ENCODE measurements around the gene IVD. TPM values are rescaled to one million over a fixed set of nuclear protein-coding genes. Genes with fewer than 3 reads are reported as not detected.

Gene IVD
- total and polyA plus RNA-seq, 7 experiments from 2014 or later: 27.1 to 81.8 (median 50.4) TPM

DNA sequence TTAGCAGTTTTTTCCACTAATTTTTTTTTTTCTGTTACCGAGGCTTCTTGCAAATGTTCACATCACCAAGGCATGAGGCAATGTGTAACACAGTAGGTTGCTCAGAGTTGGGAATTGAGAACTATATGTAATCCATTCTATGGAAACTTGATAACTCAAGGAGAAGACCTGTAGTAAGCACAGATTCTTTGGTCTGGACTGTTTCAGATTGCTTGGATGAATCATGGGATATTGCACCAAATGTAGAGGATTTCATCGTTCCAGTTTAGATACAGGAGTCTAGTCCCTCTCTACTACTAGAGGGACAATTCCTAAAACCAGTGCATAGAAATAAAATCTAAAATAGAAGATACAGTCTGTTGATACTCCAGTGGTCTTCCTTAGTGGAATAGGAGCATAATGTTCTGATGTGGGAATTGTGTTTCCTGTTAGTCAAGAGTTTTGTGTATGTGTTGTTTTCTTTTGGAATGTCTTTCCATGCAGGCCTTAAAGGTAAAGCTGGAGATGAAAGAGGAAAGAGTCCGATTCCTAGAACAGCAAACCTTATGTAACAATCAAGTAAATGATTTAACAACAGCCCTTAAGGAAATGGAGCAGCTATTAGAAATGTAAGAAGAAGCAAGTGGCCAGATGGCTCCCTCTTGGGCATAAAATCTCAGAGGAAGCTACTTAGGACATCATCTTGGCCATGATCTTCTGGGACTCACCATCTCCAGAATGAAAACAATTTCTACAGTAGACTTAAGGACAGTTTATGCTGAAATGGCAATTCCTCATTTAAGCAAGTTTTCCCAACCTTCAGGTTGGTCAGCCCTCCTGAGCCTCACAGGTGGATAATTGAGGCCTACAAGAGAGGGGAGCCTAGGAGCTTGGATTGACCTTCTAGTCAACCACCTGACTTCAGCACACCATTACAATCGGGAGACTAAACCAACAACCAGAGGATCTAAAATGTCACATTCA, 12.3 kb upstream of the IVD start:
- no peak overlapping the region for H3K4me3 Mint-ChIP-seq
- Histone ChIP-seq H3K27ac (ENCODE audit: low read depth, low read length) (no peak overlapping the region), H3K4me1 (ENCODE audit: control insufficient read depth in 2 of 2, insufficient read depth in 2 of 2, low read length in 2 of 2) (peaks cover 0 to under 1% of the 10 kb centered on the region in 2 donors), H3K36me3 (ENCODE audit: control insufficient read depth in 2 of 3, insufficient read depth in 3 of 3, low read length in 3 of 3) (peaks cover 0 to 37% (median 0%) of the 10 kb centered on the region in 3 experiments), H3K4me3 (ENCODE audit: low read length) (no peak overlapping the region), H3K27me3 (ENCODE audit: control insufficient read depth in 2 of 2, insufficient read depth in 2 of 2, low read length in 2 of 2) (no peaks in the 10 kb centered on the region), H3K9me3 (ENCODE audit: control insufficient read depth in 2 of 3, low read length in 3 of 3) (no peaks in the 10 kb centered on the region)
- intact Hi-C loops (cut with micrococcal nuclease): no loop called here
- ATAC-seq (no peak), DNase-seq (no peak)
- POLR2A ChIA-PET: no interaction called here
- H3K4me1 Mint-ChIP-seq: peaks cover 5 to 16% (median 7%) of the 10 kb centered on the region in 7 donors
- H3K27me3 Mint-ChIP-seq: no peaks in the 10 kb centered on the region
- CTCF ChIA-PET: no interaction called here
- peak overlapping the region in 3 of 9 donors; percentile 10 to 53 (median 46) for H3K27ac Mint-ChIP-seq
- peaks cover 0 to 35% (median 20%) of the 10 kb centered on the region in 5 donors for H3K36me3 Mint-ChIP-seq
- no peaks in the 10 kb centered on the region for H3K9me3 Mint-ChIP-seq

DNA sequence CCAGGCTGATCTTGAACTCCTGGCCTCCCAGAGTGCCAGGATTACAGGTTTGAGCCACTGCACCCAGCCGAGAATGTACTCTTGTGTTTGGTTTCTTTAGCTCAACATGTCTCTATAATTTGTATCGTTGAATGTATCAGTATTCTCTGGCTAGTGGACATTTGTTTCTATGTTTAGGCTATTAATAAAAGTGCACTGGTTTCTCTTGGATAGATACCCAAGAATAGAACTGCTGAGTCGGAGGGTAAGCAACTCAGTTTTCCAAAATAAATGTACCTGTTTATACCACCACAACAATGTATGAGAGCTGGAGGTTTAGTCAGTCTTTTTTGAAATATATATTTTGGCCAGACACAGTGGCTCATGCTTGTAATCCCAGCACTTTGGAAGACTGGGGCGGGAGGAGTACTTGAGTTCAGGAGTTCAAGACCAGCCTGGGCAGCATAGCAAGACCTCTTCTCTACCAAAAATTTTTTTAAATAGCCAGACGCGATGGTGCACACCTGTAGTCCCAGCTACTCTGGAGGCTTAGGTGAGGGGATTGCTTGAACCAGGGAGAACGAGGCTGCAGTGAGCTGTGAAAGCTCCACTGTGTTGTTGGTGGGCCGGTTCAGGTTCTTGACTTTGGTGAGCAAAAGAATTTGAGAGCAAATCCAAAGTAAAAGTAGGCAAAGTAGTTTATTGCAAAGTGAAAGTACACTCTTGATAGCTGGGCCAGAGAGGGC, 7.7 kb upstream of the IVD start:
- no peak for DNase-seq
- H3K36me3 ChIP-seq (ENCODE audit: control insufficient read depth in 2 of 3, insufficient read depth in 3 of 3, low read length in 3 of 3): peaks cover 0 to 9% (median 0%) of the 10 kb centered on the region in 3 experiments
- H3K9me3 Mint-ChIP-seq: no peaks in the 10 kb centered on the region
- no peaks in the 10 kb centered on the region for H3K27me3 Mint-ChIP-seq
- peak overlapping the region in 8 of 10 donors; percentile 14 to 80 (median 42) for H3K4me3 Mint-ChIP-seq
- ATAC-seq: no peak
- H3K9me3 ChIP-seq (ENCODE audit: control insufficient read depth in 2 of 3, low read length in 3 of 3): no peaks in the 10 kb centered on the region
- peaks cover 0 to 14% (median 7%) of the 10 kb centered on the region in 5 donors for H3K36me3 Mint-ChIP-seq
- ChIA-PET POLR2A (interaction anchor here (0.9 to 1.3 kb wide), 4 partner anchors 8 to 53 kb away, joined by 3 to 5 read pairs (median 3); partner anchors contain the start of gene IVD), CTCF (interaction anchor here (0.7 to 1.0 kb wide), 2 partner anchors 27 to 54 kb away, joined by 3 to 4 read pairs; no protein-coding TSS in a partner anchor)
- intact Hi-C loops (cut with micrococcal nuclease): loop anchor here in 1 of 2 donors (2.0 kb wide), 1 partner anchor 15 kb away; the partner anchor contains the start of gene KNSTRN
- H3K4me1 ChIP-seq (ENCODE audit: control insufficient read depth in 2 of 2, insufficient read depth in 2 of 2, low read length in 2 of 2): peaks cover 8% of the 10 kb centered on the region in 2 donors
- H3K4me1 Mint-ChIP-seq: peaks cover 15 to 26% (median 20%) of the 10 kb centered on the region in 7 donors
- no peak overlapping the region for H3K27ac ChIP-seq (ENCODE audit: low read depth, low read length)
- no peaks in the 10 kb centered on the region for H3K27me3 ChIP-seq (ENCODE audit: control insufficient read depth in 2 of 2, insufficient read depth in 2 of 2, low read length in 2 of 2)
- H3K27ac Mint-ChIP-seq: peak overlapping the region in 3 of 9 donors; percentile 25 to 51 (median 35)
- H3K4me3 ChIP-seq (ENCODE audit: low read length): no peak overlapping the region

DNA sequence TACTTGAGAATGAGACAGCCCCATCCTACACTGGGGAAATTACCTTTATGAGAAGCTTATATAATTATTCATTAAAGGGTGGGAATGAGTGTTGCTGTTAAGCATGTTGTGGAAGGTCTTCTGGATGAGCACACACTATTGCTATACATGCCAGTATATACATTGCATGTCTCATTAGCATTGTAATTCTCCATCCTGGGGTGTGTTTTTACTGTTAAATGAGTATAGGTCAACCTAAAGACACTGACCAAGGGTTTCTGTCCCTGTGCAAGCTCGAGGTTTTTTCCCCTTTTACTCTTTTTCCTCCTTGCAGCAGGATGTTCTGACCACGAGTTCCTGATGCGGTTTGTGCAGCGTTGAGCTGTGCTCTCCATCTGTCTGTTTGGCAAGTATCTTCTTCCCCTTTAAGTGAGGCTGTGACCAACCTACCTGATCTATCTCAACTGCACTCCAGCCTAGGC, 7.2 kb upstream of the IVD start:
- peaks cover 0 to 5% (median 0%) of the 10 kb centered on the region in 3 experiments for H3K36me3 ChIP-seq (ENCODE audit: control insufficient read depth in 2 of 3, insufficient read depth in 3 of 3, low read length in 3 of 3)
- H3K4me3 Mint-ChIP-seq: peak overlapping the region; percentile 27 to 81 (median 58)
- H3K27me3 ChIP-seq (ENCODE audit: control insufficient read depth in 2 of 2, insufficient read depth in 2 of 2, low read length in 2 of 2): no peaks in the 10 kb centered on the region
- CTCF ChIA-PET: interaction anchor here (0.7 to 1.0 kb wide), 3 partner anchors 16 to 55 kb away, joined by 3 to 4 read pairs (median 3); partner anchors contain the start of gene KNSTRN
- H3K4me3 ChIP-seq (ENCODE audit: low read length): no peak overlapping the region
- peak overlapping the region in 3 of 9 donors; percentile 25 to 65 (median 35) for H3K27ac Mint-ChIP-seq
- H3K27me3 Mint-ChIP-seq: no peaks in the 10 kb centered on the region
- peak; percentile 89 for ATAC-seq
- POLR2A ChIA-PET: interaction anchor here (0.9 to 1.3 kb wide), 3 partner anchors 10 to 54 kb away, joined by 3 read pairs; no protein-coding TSS in a partner anchor
- H3K4me1 ChIP-seq (ENCODE audit: control insufficient read depth in 2 of 2, insufficient read depth in 2 of 2, low read length in 2 of 2): peaks cover 8% of the 10 kb centered on the region in 2 donors
- H3K36me3 Mint-ChIP-seq: peaks cover 0 to 9% (median 4%) of the 10 kb centered on the region in 5 donors
- no peak for DNase-seq
- no peaks in the 10 kb centered on the region for H3K9me3 ChIP-seq (ENCODE audit: control insufficient read depth in 2 of 3, low read length in 3 of 3)
- no peaks in the 10 kb centered on the region for H3K9me3 Mint-ChIP-seq
- no peak overlapping the region for H3K27ac ChIP-seq (ENCODE audit: low read depth, low read length)
- H3K4me1 Mint-ChIP-seq: peaks cover 15 to 26% (median 20%) of the 10 kb centered on the region in 7 donors
- intact Hi-C loops (cut with micrococcal nuclease): loop anchor here in 1 of 2 donors (2.0 kb wide), 1 partner anchor 16 kb away; the partner anchor contains the start of gene KNSTRN

DNA sequence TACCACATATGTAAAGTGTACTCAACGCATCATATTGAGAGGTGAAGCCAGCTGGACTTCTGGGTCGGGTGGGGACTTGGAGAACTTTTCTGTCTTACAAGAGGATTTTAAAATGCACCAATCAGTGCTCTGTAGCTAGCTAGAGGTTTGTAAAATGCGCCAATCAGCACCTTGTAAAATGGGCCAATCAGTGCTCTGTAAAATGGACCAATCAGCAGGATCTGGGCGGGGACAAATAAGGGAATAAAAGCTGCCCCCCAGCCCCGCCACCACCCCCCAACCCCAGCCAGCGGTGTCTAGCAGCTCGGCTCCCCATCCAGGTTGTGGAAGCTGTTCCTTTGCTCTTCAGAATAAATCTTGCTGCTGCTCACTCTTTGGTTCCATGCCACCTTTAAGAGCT, 6.2 kb upstream of the IVD start:
- intact Hi-C loops (cut with micrococcal nuclease): loop anchor here in 1 of 2 donors (2.0 kb wide), 1 partner anchor 17 kb away; the partner anchor contains the start of gene KNSTRN
- CTCF ChIA-PET: no interaction called here
- Mint-ChIP-seq H3K4me1 (peaks cover 15 to 32% (median 21%) of the 10 kb centered on the region in 7 donors), H3K27ac (peak overlapping the region in 1 of 9 donors; percentile 35), H3K9me3 (no peaks in the 10 kb centered on the region), H3K4me3 (peak overlapping the region in 1 of 10 donors; percentile 30), H3K36me3 (peaks cover 0 to 9% (median 0%) of the 10 kb centered on the region in 5 donors), H3K27me3 (no peaks in the 10 kb centered on the region)
- POLR2A ChIA-PET: interaction anchor here (1.3 kb wide), 1 partner anchor 9 kb away, joined by 3 read pairs; no protein-coding TSS in a partner anchor
- Histone ChIP-seq H3K27me3 (ENCODE audit: control insufficient read depth in 2 of 2, insufficient read depth in 2 of 2, low read length in 2 of 2) (no peaks in the 10 kb centered on the region), H3K4me3 (ENCODE audit: low read length) (no peak overlapping the region), H3K9me3 (ENCODE audit: control insufficient read depth in 2 of 3, low read length in 3 of 3) (no peaks in the 10 kb centered on the region), H3K36me3 (ENCODE audit: control insufficient read depth in 2 of 3, insufficient read depth in 3 of 3, low read length in 3 of 3) (no peaks in the 10 kb centered on the region), H3K27ac (ENCODE audit: low read depth, low read length) (no peak overlapping the region), H3K4me1 (ENCODE audit: control insufficient read depth in 2 of 2, insufficient read depth in 2 of 2, low read length in 2 of 2) (peaks cover 8 to 14% of the 10 kb centered on the region in 2 donors)
- no peak for DNase-seq
- no peak for ATAC-seq

DNA sequence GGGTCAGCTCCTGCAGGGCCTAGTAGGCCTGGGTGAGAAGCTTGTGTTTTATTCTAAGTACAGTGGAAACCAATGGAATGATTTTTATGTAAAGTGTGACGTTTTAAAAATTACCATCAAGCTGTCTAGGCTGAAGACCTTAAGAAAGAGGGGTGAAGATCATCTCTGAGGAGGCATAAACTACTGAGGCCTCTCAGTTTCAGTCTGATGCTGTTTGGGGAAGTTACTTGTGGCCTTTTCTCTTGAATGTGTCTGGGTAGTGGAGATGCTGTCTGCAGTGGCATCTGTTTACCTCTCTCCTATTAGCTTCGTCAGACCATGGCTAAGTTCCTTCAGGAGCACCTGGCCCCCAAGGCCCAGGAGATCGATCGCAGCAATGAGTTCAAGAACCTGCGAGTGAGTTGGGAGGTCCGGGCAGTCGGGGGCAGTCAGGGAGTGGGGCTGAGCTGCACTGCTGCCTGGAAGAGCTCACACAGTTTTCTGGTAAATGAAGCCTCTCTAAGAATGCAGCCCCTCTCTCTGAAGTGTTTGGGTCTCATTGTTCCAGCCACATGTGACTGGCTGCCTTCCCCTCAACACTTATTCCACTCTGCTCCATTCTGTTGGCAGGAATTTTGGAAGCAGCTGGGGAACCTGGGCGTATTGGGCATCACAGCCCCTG, 1.9 kb downstream of the IVD start:
- Mint-ChIP-seq H3K36me3 (peaks cover 11 to 18% (median 14%) of the 10 kb centered on the region in 5 donors), H3K27me3 (no peaks in the 10 kb centered on the region), H3K4me1 (peaks cover 9 to 51% (median 30%) of the 10 kb centered on the region in 7 donors), H3K27ac (peak overlapping the region in 7 of 9 donors; percentile 22 to 87 (median 70)), H3K9me3 (no peaks in the 10 kb centered on the region), H3K4me3 (peak overlapping the region in 9 of 10 donors; percentile 4 to 64 (median 36))
- ChIA-PET CTCF (interaction anchor here (0.6 to 1.6 kb wide), 2 partner anchors 14 to 128 kb away, joined by 3 to 5 read pairs; no protein-coding TSS in a partner anchor), POLR2A (interaction anchor here (0.9 to 1.1 kb wide), 3 partner anchors 9 to 42 kb away, joined by 3 read pairs; no protein-coding TSS in a partner anchor)
- Histone ChIP-seq H3K36me3 (ENCODE audit: control insufficient read depth in 2 of 3, insufficient read depth in 3 of 3, low read length in 3 of 3) (peaks cover 11 to 40% (median 12%) of the 10 kb centered on the region in 3 experiments), H3K4me1 (ENCODE audit: control insufficient read depth in 2 of 2, insufficient read depth in 2 of 2, low read length in 2 of 2) (peaks cover 6 to 15% of the 10 kb centered on the region in 2 donors), H3K9me3 (ENCODE audit: control insufficient read depth in 2 of 3, low read length in 3 of 3) (no peaks in the 10 kb centered on the region), H3K27ac (ENCODE audit: low read depth, low read length) (no peak overlapping the region), H3K27me3 (ENCODE audit: control insufficient read depth in 2 of 2, insufficient read depth in 2 of 2, low read length in 2 of 2) (no peaks in the 10 kb centered on the region), H3K4me3 (ENCODE audit: low read length) (no peak overlapping the region)
- no peak for ATAC-seq
- no peak for DNase-seq
- intact Hi-C loops (cut with micrococcal nuclease): no loop called here
